UCSD-AML1 (cell line): ENCODE results near the gene ZNF335.
A peak's percentile ranks its signal among the peaks of the same experiment; 100 is the strongest.
"Not testable (repeated sequence)": the region's sequence is repeated elsewhere in the genome, so short reads cannot be mapped to it uniquely, and the experiment has no call there.

Experiments used
- DNase-seq: peaks from one replicate; lab custom pipeline; 2025; ENCODE audit not compliant: unreplicated experiment; lab: John Stamatoyannopoulos, UW

ZNF335 gene

GRCh38 chr20:46001498-46001897 lies 29.5 kb upstream of the ZNF335 start:
- no peak for DNase-seq

- no peak for DNase-seq
Observed at GRCh38 chr20:46000262-46000996, 28.4 kb upstream of the ZNF335 start.

GRCh38 chr20:45999557-46000261 lies 27.7 kb upstream of the ZNF335 start:
- DNase-seq = no peak

- DNase-seq = peak; percentile 43
Observed at GRCh38 chr20:45998761-45999160, 26.8 kb upstream of the ZNF335 start.

- DNase-seq = peak; percentile 54
Observed at GRCh38 chr20:45998337-45998736, 26.3 kb upstream of the ZNF335 start.

GRCh38 chr20:45997187-45997586 lies 25.2 kb upstream of the ZNF335 start:
- DNase-seq = no peak

- DNase-seq = not testable (repeated sequence)
Observed at GRCh38 chr20:45995495-45996097, 23.6 kb upstream of the ZNF335 start.

GRCh38 chr20:45994761-45995493 lies 22.9 kb upstream of the ZNF335 start:
- no peak for DNase-seq

- DNase-seq = no peak
Observed at GRCh38 chr20:45993197-45993951, 21.4 kb upstream of the ZNF335 start.

GRCh38 chr20:45991616-45992015 lies 19.6 kb upstream of the ZNF335 start:
- no peak for DNase-seq

- not testable (repeated sequence) for DNase-seq
Observed at GRCh38 chr20:45988830-45989229, 16.8 kb upstream of the ZNF335 start.

GRCh38 chr20:45987108-45987780 lies 15.2 kb upstream of the ZNF335 start:
- peak; percentile 83 for DNase-seq

- DNase-seq = no peak
Observed at GRCh38 chr20:45985573-45985972, 13.6 kb upstream of the ZNF335 start.

- DNase-seq = no peak
Observed at GRCh38 chr20:45983279-45983743, 11.3 kb upstream of the ZNF335 start.

GRCh38 chr20:45981261-45981660 lies 9.3 kb upstream of the ZNF335 start:
- DNase-seq = no peak

GRCh38 chr20:45976086-45976485 lies 4.1 kb upstream of the ZNF335 start:
- no peak for DNase-seq

GRCh38 chr20:45975686-45976085 lies 3.7 kb upstream of the ZNF335 start:
- no peak for DNase-seq

- no peak for DNase-seq
Observed at GRCh38 chr20:45974896-45975565, 3.0 kb upstream of the ZNF335 start.

GRCh38 chr20:45972500-45973183 lies 639 bp upstream of the ZNF335 start:
- no peak for DNase-seq
